ENCODE results near the gene ADORA2A.

DNA sequence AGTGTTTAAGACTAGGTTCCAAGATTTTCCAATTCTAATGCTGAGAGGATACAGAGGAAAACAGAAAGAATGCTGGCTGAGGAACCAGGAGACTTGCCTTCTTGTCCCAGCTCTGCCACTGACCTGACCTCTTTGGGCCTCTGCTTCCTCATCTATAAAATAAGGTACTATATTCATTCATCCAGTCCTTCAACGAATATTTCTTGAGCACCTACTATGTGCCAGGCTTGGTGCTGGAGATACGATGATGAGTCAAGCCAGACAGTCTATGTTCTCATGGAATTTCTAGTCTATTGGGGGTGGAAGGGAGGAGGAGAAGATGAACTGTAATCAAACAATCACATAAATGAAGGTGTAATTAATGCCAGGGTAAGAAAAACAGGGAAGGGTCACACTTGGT is 39.9 kb downstream of the ADORA2A start:
- no peak for TF ChIP-seq CCDC6 (CRISPR knock-in tag; IDR thresholded peaks at IDR 0.05)
- TF ChIP-seq EZH2 (conservative IDR thresholded peaks at IDR 0.05; ENCODE audit: low read depth, low read length) = no peak
- TF ChIP-seq, protein P1, sequence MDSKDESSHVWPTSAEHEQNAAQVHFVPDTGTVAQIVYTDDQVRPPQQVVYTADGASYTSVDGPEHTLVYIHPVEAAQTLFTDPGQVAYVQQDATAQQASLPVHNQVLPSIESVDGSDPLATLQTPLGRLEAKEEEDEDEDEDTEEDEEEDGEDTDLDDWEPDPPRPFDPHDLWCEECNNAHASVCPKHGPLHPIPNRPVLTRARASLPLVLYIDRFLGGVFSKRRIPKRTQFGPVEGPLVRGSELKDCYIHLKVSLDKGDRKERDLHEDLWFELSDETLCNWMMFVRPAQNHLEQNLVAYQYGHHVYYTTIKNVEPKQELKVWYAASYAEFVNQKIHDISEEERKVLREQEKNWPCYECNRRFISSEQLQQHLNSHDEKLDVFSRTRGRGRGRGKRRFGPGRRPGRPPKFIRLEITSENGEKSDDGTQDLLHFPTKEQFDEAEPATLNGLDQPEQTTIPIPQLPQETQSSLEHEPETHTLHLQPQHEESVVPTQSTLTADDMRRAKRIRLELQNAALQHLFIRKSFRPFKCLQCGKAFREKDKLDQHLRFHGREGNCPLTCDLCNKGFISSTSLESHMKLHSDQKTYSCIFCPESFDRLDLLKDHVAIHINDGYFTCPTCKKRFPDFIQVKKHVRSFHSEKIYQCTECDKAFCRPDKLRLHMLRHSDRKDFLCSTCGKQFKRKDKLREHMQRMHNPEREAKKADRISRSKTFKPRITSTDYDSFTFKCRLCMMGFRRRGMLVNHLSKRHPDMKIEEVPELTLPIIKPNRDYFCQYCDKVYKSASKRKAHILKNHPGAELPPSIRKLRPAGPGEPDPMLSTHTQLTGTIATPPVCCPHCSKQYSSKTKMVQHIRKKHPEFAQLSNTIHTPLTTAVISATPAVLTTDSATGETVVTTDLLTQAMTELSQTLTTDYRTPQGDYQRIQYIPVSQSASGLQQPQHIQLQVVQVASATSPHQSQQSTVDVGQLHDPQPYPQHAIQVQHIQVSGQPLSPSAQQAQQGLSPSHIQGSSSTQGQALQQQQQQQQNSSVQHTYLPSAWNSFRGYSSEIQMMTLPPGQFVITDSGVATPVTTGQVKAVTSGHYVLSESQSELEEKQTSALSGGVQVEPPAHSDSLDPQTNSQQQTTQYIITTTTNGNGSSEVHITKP (CRISPR knock-in tag; IDR thresholded peaks at IDR 0.05; ENCODE audit: low read depth) = no peak
- TF ChIP-seq EP300 (IDR thresholded peaks at IDR 0.05; ENCODE audit: low read depth in 2 of 2, low read length in 2 of 2) = no peak
- TF ChIP-seq EP300 (CRISPR knock-in tag; IDR thresholded peaks at IDR 0.05; ENCODE audit: borderline replicate concordance) = no peak
- TF ChIP-seq CEBPB (IDR thresholded peaks at IDR 0.05; ENCODE audit: borderline replicate concordance, low read depth, low read length) = no peak
- TF ChIP-seq SIN3A (IDR thresholded peaks at IDR 0.05; ENCODE audit: borderline replicate concordance, low read depth, low read length) = no peak
- TF ChIP-seq TCF12 (IDR thresholded peaks at IDR 0.05) = no peak
- TF ChIP-seq TCF12 (CRISPR knock-in tag; IDR thresholded peaks at IDR 0.05) = no peak
- TF ChIP-seq, protein P2, sequence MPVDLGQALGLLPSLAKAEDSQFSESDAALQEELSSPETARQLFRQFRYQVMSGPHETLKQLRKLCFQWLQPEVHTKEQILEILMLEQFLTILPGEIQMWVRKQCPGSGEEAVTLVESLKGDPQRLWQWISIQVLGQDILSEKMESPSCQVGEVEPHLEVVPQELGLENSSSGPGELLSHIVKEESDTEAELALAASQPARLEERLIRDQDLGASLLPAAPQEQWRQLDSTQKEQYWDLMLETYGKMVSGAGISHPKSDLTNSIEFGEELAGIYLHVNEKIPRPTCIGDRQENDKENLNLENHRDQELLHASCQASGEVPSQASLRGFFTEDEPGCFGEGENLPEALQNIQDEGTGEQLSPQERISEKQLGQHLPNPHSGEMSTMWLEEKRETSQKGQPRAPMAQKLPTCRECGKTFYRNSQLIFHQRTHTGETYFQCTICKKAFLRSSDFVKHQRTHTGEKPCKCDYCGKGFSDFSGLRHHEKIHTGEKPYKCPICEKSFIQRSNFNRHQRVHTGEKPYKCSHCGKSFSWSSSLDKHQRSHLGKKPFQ (CRISPR knock-in tag; IDR thresholded peaks at IDR 0.05; ENCODE audit: insufficient replicate concordance) = no peak
- TF ChIP-seq ZNF354B (CRISPR knock-in tag; IDR thresholded peaks at IDR 0.05) = no peak

All from HepG2 (cell line).